ENCODE results near the gene BAD.

DNA sequence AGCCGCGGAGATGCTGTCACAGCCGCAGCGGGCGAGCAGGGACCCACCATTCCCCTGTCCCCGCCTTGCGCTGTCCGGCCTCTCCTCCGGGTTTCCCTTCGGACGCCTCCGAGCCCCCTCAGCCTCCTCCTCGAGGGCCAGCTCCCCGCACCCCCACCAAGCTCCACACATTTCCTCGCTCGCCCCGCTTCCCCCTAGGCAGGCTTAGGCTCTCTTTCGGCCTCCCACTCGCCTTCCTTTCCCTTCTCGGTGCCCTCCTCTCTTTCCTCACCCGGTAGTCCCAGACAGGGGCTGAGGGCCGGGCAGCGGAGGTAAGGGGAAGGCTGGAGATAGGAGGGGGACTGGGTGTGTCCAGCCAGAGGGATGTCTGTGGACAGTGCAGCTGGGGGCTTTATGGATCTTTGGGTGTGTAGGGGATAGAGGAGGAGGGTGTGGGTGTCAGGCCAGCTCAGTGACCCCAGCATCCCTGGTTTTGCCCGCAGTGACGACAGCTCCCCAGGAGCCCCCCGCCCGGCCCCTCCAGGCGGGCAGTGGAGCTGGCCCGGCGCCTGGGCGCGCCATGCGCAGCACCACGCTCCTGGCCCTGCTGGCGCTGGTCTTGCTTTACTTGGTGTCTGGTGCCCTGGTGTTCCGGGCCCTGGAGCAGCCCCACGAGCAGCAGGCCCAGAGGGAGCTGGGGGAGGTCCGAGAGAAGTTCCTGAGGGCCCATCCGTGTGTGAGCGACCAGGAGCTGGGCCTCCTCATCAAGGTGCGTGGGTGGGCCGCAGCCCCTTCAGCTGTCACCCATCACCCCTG, 8.2 kb upstream of the BAD start:
- TF ChIP-seq, protein P1, sequence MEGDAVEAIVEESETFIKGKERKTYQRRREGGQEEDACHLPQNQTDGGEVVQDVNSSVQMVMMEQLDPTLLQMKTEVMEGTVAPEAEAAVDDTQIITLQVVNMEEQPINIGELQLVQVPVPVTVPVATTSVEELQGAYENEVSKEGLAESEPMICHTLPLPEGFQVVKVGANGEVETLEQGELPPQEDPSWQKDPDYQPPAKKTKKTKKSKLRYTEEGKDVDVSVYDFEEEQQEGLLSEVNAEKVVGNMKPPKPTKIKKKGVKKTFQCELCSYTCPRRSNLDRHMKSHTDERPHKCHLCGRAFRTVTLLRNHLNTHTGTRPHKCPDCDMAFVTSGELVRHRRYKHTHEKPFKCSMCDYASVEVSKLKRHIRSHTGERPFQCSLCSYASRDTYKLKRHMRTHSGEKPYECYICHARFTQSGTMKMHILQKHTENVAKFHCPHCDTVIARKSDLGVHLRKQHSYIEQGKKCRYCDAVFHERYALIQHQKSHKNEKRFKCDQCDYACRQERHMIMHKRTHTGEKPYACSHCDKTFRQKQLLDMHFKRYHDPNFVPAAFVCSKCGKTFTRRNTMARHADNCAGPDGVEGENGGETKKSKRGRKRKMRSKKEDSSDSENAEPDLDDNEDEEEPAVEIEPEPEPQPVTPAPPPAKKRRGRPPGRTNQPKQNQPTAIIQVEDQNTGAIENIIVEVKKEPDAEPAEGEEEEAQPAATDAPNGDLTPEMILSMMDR (IDR thresholded peaks at IDR 0.05 in 8 of 11, conservative IDR thresholded peaks at IDR 0.05 in 3 of 11): no peak
- no peak for TF ChIP-seq POLR2A (IDR thresholded peaks at IDR 0.05)
- TF ChIP-seq POLR2AphosphoS5 (IDR thresholded peaks at IDR 0.05): no peak

All from spleen (tissue), 7 donors.